ENCODE measurements around the gene BAZ2B.
"Not testable (repeated sequence)": the region's sequence is repeated elsewhere in the genome, so short reads cannot be mapped to it uniquely, and the experiment has no call there.

BAZ2B gene

DNA sequence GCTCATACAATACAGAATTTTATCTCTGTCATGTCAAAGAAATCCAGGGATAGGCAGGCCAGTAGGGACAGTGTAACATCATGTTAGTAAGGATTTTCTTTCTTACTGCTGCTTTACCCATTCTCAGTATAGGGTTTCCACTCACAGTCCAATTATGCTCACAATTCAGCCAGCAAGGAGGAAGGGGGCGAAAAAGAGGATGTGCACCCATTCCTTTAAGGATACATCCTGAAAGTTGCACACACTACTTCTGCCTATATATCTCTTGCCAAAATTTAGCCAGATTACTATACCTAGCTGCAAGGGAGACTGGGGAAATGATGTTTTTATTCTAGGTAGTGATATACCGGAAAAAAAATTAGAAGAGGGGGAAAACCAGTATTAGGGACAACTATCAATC is 66.1 kb downstream of the BAZ2B start:
- DNase-seq (ENCODE audit: low spot score in 2 of 2): no peak
- Mint-ChIP-seq H3K36me3 (no peaks in the 10 kb centered on the region), H3K27me3 (no peaks in the 10 kb centered on the region), H3K9me3 (no peaks in the 10 kb centered on the region), H3K4me3 (no peak overlapping the region), H3K4me1 (peaks cover 2% of the 10 kb centered on the region), H3K27ac (no peak overlapping the region)
- ATAC-seq (ENCODE audit: low read depth): no peak

GRCh38 chr2:159549234-159549633 is 67.1 kb downstream of the BAZ2B start:
- ATAC-seq (ENCODE audit: low read depth) (no peak), DNase-seq (ENCODE audit: low spot score in 2 of 2) (no peak)
- Mint-ChIP-seq H3K27me3 (no peaks in the 10 kb centered on the region), H3K4me1 (peaks cover 2% of the 10 kb centered on the region), H3K9me3 (no peaks in the 10 kb centered on the region), H3K4me3 (no peak overlapping the region), H3K36me3 (peaks cover 4% of the 10 kb centered on the region), H3K27ac (no peak overlapping the region)

GRCh38 chr2:159546716-159547430 is 69.5 kb downstream of the BAZ2B start:
- ATAC-seq (ENCODE audit: low read depth): no peak
- Mint-ChIP-seq H3K4me3 (no peak overlapping the region), H3K4me1 (peaks cover 2% of the 10 kb centered on the region), H3K27ac (no peak overlapping the region), H3K9me3 (peaks cover 3% of the 10 kb centered on the region), H3K36me3 (peaks cover 10% of the 10 kb centered on the region), H3K27me3 (no peaks in the 10 kb centered on the region)
- DNase-seq (ENCODE audit: low spot score in 2 of 2): no peak

GRCh38 chr2:159546039-159546438 is 70.3 kb downstream of the BAZ2B start:
- H3K4me3 Mint-ChIP-seq: no peak overlapping the region
- peaks cover 14% of the 10 kb centered on the region for H3K36me3 Mint-ChIP-seq

GRCh38 chr2:159545085-159545484 is 71.3 kb downstream of the BAZ2B start:
- peaks cover 2% of the 10 kb centered on the region for H3K4me1 Mint-ChIP-seq
- ATAC-seq (ENCODE audit: low read depth) (no peak), DNase-seq (ENCODE audit: low spot score in 2 of 2) (no peak)
- H3K36me3 Mint-ChIP-seq: peaks cover 14% of the 10 kb centered on the region
- no peak overlapping the region for H3K27ac Mint-ChIP-seq
- H3K9me3 Mint-ChIP-seq: peaks cover 6% of the 10 kb centered on the region
- H3K27me3 Mint-ChIP-seq: no peaks in the 10 kb centered on the region
- H3K4me3 Mint-ChIP-seq: no peak overlapping the region

More at GRCh38 chr2:159546039-159546438, 70.3 kb downstream of the BAZ2B start:
- peaks cover 2% of the 10 kb centered on the region for H3K4me1 Mint-ChIP-seq
- no peaks in the 10 kb centered on the region for H3K27me3 Mint-ChIP-seq
- DNase-seq (ENCODE audit: low spot score in 2 of 2) (no peak), ATAC-seq (ENCODE audit: low read depth) (no peak)
- no peak overlapping the region for H3K27ac Mint-ChIP-seq
- H3K9me3 Mint-ChIP-seq: peaks cover 6% of the 10 kb centered on the region

DNA sequence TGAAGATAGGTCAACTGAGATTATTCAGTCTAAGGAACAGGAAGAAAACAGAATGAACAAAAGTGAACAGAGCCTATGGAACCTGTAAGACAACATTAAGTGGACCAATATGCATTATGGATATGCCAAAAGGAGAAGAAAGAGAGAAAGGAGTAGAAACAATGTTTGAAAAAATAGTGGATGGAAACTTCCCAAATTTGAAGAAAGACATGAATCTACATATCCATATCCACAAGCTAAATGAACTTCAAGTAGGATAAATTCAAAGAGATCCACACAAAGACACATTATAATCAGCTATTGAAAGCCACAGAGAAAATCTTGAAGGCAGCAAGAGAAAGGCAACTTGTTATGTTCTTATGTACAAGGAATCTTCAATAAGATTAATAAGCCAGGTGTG is 74.2 kb downstream of the BAZ2B start:
- H3K4me3 Mint-ChIP-seq: no peak overlapping the region
- DNase-seq (ENCODE audit: low spot score in 2 of 2): no peak
- no peak overlapping the region for H3K27ac Mint-ChIP-seq
- no peaks in the 10 kb centered on the region for H3K27me3 Mint-ChIP-seq
- H3K9me3 Mint-ChIP-seq: peaks cover 6% of the 10 kb centered on the region
- no peaks in the 10 kb centered on the region for H3K4me1 Mint-ChIP-seq
- ATAC-seq (ENCODE audit: low read depth): no peak
- H3K36me3 Mint-ChIP-seq: peaks cover 14% of the 10 kb centered on the region

DNA sequence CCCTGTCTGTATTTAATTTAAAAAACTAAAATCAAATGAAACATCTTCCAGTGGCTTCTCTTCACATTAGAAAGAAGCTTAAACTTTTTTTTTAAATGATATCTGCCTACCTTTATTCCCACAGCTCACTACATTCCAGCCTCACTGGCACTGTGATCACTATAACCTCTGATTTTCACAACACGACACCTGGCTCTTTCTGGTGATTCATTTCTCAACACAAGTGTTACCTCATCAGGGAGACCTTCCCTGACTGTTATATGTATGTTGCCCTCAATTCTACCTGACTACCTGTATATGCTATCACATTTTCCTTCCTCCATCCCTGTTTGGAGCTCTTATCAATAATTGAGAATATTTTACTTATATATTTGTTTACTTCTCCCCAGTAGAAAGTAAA is 76.6 kb downstream of the BAZ2B start:
- Mint-ChIP-seq H3K27ac (no peak overlapping the region), H3K9me3 (peaks cover 6% of the 10 kb centered on the region), H3K4me1 (no peaks in the 10 kb centered on the region), H3K36me3 (peaks cover 14% of the 10 kb centered on the region), H3K27me3 (no peaks in the 10 kb centered on the region), H3K4me3 (no peak overlapping the region)
- no peak for ATAC-seq (ENCODE audit: low read depth)
- DNase-seq (ENCODE audit: low spot score in 2 of 2): no peak

- Mint-ChIP-seq H3K27ac (no peak overlapping the region), H3K4me1 (no peaks in the 10 kb centered on the region), H3K36me3 (peaks cover 8% of the 10 kb centered on the region), H3K27me3 (no peaks in the 10 kb centered on the region), H3K9me3 (peaks cover 6% of the 10 kb centered on the region), H3K4me3 (no peak overlapping the region)
- ATAC-seq (ENCODE audit: low read depth) (no peak), DNase-seq (ENCODE audit: low spot score in 2 of 2) (no peak)
Observed at GRCh38 chr2:159538801-159539200, 77.5 kb downstream of the BAZ2B start.

DNA sequence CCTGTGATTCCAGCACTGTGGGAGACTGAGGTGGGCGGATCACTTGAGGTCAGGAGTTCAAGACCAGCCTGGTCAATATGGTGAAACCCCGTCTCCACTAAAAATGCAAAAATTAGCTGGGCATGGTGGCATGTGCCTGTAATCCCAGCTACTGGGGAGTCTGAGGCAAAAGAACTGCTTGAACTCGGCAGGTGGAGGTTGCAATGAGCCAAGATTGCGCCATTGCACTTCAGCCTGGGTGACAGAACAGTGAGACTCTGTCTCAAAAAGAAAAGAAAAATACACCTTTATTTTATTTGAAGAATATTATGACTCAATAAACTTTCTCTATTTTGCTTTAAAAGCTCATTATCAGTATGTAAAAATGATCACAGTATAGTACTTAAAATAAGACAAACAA is 81.1 kb downstream of the BAZ2B start:
- H3K4me1 Mint-ChIP-seq; H3K36me3 Mint-ChIP-seq; H3K27ac Mint-ChIP-seq; DNase-seq (ENCODE audit: low spot score in 2 of 2); H3K4me3 Mint-ChIP-seq; H3K9me3 Mint-ChIP-seq; ATAC-seq (ENCODE audit: low read depth); H3K27me3 Mint-ChIP-seq: not testable (repeated sequence)

GRCh38 chr2:159531475-159531874 is 84.9 kb downstream of the BAZ2B start:
- H3K4me1 Mint-ChIP-seq: no peaks in the 10 kb centered on the region
- no peak overlapping the region for H3K4me3 Mint-ChIP-seq
- peaks cover 2% of the 10 kb centered on the region for H3K9me3 Mint-ChIP-seq
- no peak for ATAC-seq (ENCODE audit: low read depth)
- H3K27me3 Mint-ChIP-seq: no peaks in the 10 kb centered on the region
- no peak overlapping the region for H3K27ac Mint-ChIP-seq
- peaks cover 6% of the 10 kb centered on the region for H3K36me3 Mint-ChIP-seq
- DNase-seq (ENCODE audit: low spot score in 2 of 2): no peak

- Mint-ChIP-seq H3K27me3 (no peaks in the 10 kb centered on the region), H3K36me3 (peaks cover 6% of the 10 kb centered on the region), H3K27ac (no peak overlapping the region), H3K4me1 (no peaks in the 10 kb centered on the region), H3K9me3 (peaks cover 2% of the 10 kb centered on the region), H3K4me3 (no peak overlapping the region)
- no peak for ATAC-seq (ENCODE audit: low read depth)
- no peak for DNase-seq (ENCODE audit: low spot score in 2 of 2)
Observed at GRCh38 chr2:159526433-159526832, 89.9 kb downstream of the BAZ2B start.

- H3K36me3 Mint-ChIP-seq: peaks cover 6% of the 10 kb centered on the region
- DNase-seq (ENCODE audit: low spot score in 2 of 2) (no peak), ATAC-seq (ENCODE audit: low read depth) (no peak)
- no peaks in the 10 kb centered on the region for H3K4me1 Mint-ChIP-seq
- H3K9me3 Mint-ChIP-seq: peaks cover 2% of the 10 kb centered on the region
- H3K4me3 Mint-ChIP-seq: no peak overlapping the region
- no peaks in the 10 kb centered on the region for H3K27me3 Mint-ChIP-seq
- H3K27ac Mint-ChIP-seq: no peak overlapping the region
Observed at GRCh38 chr2:159525012-159525411, 91.3 kb downstream of the BAZ2B start.

DNA sequence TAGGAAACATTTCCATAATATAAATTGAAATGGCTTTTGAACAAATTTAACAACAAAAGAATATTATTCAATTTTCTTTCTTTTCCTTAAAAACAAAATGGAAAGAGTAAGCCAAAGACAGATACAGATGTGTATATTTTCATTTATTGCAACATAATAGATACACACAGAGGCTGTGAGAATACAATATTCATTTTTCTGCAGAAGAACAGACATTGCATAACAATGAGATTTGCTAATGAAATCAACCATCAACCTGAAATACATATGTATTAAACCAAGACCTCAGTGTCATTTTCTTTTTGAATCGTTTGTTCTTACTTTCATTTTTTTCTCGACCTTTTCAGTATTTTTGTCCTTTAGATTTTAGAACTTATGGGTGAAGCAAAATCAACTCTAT is 95.1 kb downstream of the BAZ2B start:
- peaks cover 2% of the 10 kb centered on the region for H3K4me1 Mint-ChIP-seq
- peaks cover 2% of the 10 kb centered on the region for H3K36me3 Mint-ChIP-seq
- H3K4me3 Mint-ChIP-seq: no peak overlapping the region
- no peaks in the 10 kb centered on the region for H3K9me3 Mint-ChIP-seq
- ATAC-seq (ENCODE audit: low read depth): no peak
- H3K27me3 Mint-ChIP-seq: no peaks in the 10 kb centered on the region
- DNase-seq (ENCODE audit: low spot score in 2 of 2): no peak
- no peak overlapping the region for H3K27ac Mint-ChIP-seq

DNA sequence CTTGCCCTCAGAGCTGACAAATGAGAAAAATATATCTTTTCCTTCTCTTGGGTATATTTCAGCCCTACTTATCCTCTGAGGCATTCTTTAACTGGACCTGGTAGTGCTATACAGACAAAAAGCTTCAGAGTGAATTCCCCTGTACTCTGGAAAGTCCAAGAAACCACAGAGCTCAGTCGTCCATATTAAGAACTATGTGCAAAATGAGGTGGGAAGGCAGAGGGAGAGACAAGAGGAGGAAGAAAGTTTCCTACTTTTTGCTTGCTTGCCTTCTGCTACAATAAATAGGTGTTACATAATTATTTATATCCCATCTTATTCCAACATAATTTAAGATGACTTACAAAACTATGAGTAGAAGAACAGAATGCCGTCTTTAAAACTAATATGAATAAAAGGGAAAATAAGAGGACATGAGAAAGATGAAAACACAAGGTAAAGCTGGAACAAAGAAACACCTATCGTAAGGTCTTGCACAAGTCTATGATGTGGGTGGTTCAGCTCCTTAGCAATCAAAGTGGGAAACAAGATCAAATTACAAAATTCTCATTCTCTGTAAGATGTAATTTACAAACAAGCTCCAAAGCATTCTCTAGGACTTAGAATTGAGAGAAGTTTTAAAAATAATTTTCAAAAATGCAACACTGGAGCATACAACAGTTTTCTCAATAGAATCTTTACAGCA is 97.9 kb downstream of the BAZ2B start:
- DNase-seq (ENCODE audit: low spot score in 2 of 2): no peak
- H3K36me3 Mint-ChIP-seq: peaks cover 3% of the 10 kb centered on the region
- no peaks in the 10 kb centered on the region for H3K27me3 Mint-ChIP-seq
- no peak for ATAC-seq (ENCODE audit: low read depth)
- no peak overlapping the region for H3K27ac Mint-ChIP-seq
- H3K4me3 Mint-ChIP-seq: no peak overlapping the region
- peaks cover 11% of the 10 kb centered on the region for H3K4me1 Mint-ChIP-seq
- no peaks in the 10 kb centered on the region for H3K9me3 Mint-ChIP-seq

All from memory B cell (primary cell).